ENCODE measurements around the gene NFX1.

The NFX1 gene

GRCh38 chr9:33290247-33291030, at the start of gene NFX1:
Gene NFX1 (plus strand): TSS chr9:33290516. CDS start chr9:33290573, 57 bp downstream.
- in situ Hi-C loops (cut with HindIII; ENCODE audit: low pct_unique_long_range_greater_than_20kb, low sequenced_read_pairs): no loop called here
- peak; percentile 80 to 97 for DNase-seq (ENCODE audit: low read depth in 1 of 2, low spot score in 1 of 2)
- no peak for TF ChIP-seq JUND (IDR thresholded peaks at IDR 0.05; ENCODE audit: low read depth)

- TF ChIP-seq JUND (IDR thresholded peaks at IDR 0.05; ENCODE audit: low read depth): no peak
- DNase-seq (ENCODE audit: low read depth in 1 of 2, low spot score in 1 of 2): no peak
- in situ Hi-C loops (cut with HindIII; ENCODE audit: low pct_unique_long_range_greater_than_20kb, low sequenced_read_pairs): no loop called here
Observed at GRCh38 chr9:33241298-33241697, 49.0 kb upstream of the NFX1 start.

- TF ChIP-seq JUND (IDR thresholded peaks at IDR 0.05; ENCODE audit: low read depth): no peak
- in situ Hi-C loops (cut with HindIII; ENCODE audit: low pct_unique_long_range_greater_than_20kb, low sequenced_read_pairs): no loop called here
Observed at GRCh38 chr9:33242609-33243134, 47.6 kb upstream of the NFX1 start.

GRCh38 chr9:33244137-33244784, 46.1 kb upstream of the NFX1 start:
- in situ Hi-C loops (cut with HindIII; ENCODE audit: low pct_unique_long_range_greater_than_20kb, low sequenced_read_pairs): no loop called here
- TF ChIP-seq JUND (IDR thresholded peaks at IDR 0.05; ENCODE audit: low read depth): no peak
- DNase-seq (ENCODE audit: low read depth in 1 of 2, low spot score in 1 of 2): no peak

More at GRCh38 chr9:33242609-33243134, 47.6 kb upstream of the NFX1 start:
- no peak for DNase-seq (ENCODE audit: low read depth in 1 of 2, low spot score in 1 of 2)

- no peak for TF ChIP-seq JUND (IDR thresholded peaks at IDR 0.05; ENCODE audit: low read depth)
- DNase-seq (ENCODE audit: low read depth in 1 of 2, low spot score in 1 of 2): no peak
- in situ Hi-C loops (cut with HindIII; ENCODE audit: low pct_unique_long_range_greater_than_20kb, low sequenced_read_pairs): no loop called here
Observed at GRCh38 chr9:33245341-33245740, 45.0 kb upstream of the NFX1 start.

- no peak for DNase-seq (ENCODE audit: low read depth in 1 of 2, low spot score in 1 of 2)
- in situ Hi-C loops (cut with HindIII; ENCODE audit: low pct_unique_long_range_greater_than_20kb, low sequenced_read_pairs): no loop called here
- TF ChIP-seq JUND (IDR thresholded peaks at IDR 0.05; ENCODE audit: low read depth): no peak
Observed at GRCh38 chr9:33246269-33246860, 44.0 kb upstream of the NFX1 start.

GRCh38 chr9:33248606-33249005, 41.7 kb upstream of the NFX1 start:
- TF ChIP-seq JUND (IDR thresholded peaks at IDR 0.05; ENCODE audit: low read depth): no peak
- in situ Hi-C loops (cut with HindIII; ENCODE audit: low pct_unique_long_range_greater_than_20kb, low sequenced_read_pairs): no loop called here
- DNase-seq (ENCODE audit: low read depth in 1 of 2, low spot score in 1 of 2): no peak

GRCh38 chr9:33249087-33249658, 41.1 kb upstream of the NFX1 start:
- DNase-seq (ENCODE audit: low read depth in 1 of 2, low spot score in 1 of 2): peak in 1 of 2 experiments; percentile 49
- no peak for TF ChIP-seq JUND (IDR thresholded peaks at IDR 0.05; ENCODE audit: low read depth)
- in situ Hi-C loops (cut with HindIII; ENCODE audit: low pct_unique_long_range_greater_than_20kb, low sequenced_read_pairs): no loop called here

- in situ Hi-C loops (cut with HindIII; ENCODE audit: low pct_unique_long_range_greater_than_20kb, low sequenced_read_pairs): no loop called here
- no peak for TF ChIP-seq JUND (IDR thresholded peaks at IDR 0.05; ENCODE audit: low read depth)
- no peak for DNase-seq (ENCODE audit: low read depth in 1 of 2, low spot score in 1 of 2)
Observed at GRCh38 chr9:33249983-33250382, 40.3 kb upstream of the NFX1 start.

GRCh38 chr9:33250458-33250995, 39.8 kb upstream of the NFX1 start:
- in situ Hi-C loops (cut with HindIII; ENCODE audit: low pct_unique_long_range_greater_than_20kb, low sequenced_read_pairs): no loop called here
- no peak for TF ChIP-seq JUND (IDR thresholded peaks at IDR 0.05; ENCODE audit: low read depth)
- no peak for DNase-seq (ENCODE audit: low read depth in 1 of 2, low spot score in 1 of 2)

GRCh38 chr9:33254211-33254610, 36.1 kb upstream of the NFX1 start:
- no peak for TF ChIP-seq JUND (IDR thresholded peaks at IDR 0.05; ENCODE audit: low read depth)
- in situ Hi-C loops (cut with HindIII; ENCODE audit: low pct_unique_long_range_greater_than_20kb, low sequenced_read_pairs): no loop called here
- DNase-seq (ENCODE audit: low read depth in 1 of 2, low spot score in 1 of 2): no peak

GRCh38 chr9:33255014-33255413, 35.3 kb upstream of the NFX1 start:
- in situ Hi-C loops (cut with HindIII; ENCODE audit: low pct_unique_long_range_greater_than_20kb, low sequenced_read_pairs): no loop called here
- TF ChIP-seq JUND (IDR thresholded peaks at IDR 0.05; ENCODE audit: low read depth): no peak
- DNase-seq (ENCODE audit: low read depth in 1 of 2, low spot score in 1 of 2): no peak
